Gastrocnemius medialis (tissue), 4 donors: ENCODE data around the gene TBX21. TPM values are rescaled to one million over a fixed set of nuclear protein-coding genes. Genes with fewer than 3 reads are reported as not detected.

Experiments used
- ATAC-seq, 2 donors: fragments of 150-250 bp; one replicate each; pipeline ENCODE4 v1.9.1; 2016
- DNase-seq, 2 donors: peaks; one replicate each; pipeline ENCODE4 v3.0.0-alpha.2; 2019
- H3K27ac ChIP-seq, 4 donors: fragments of 200-600 bp; sonication (generic); 1 replicate in 1 of 4; 2 replicates in 3 of 4; pipeline ENCODE4 v1.5.1; 2016 to 2018; ENCODE audit warnings: mild to moderate bottlenecking in 2 of 4, moderate library complexity in 1 of 4
- H3K27me3 ChIP-seq, 3 donors: fragments of 200-600 bp; sonication (generic) in 2 of 3; 1 replicate in 1 of 3; 2 replicates in 2 of 3; pipeline versions ENCODE4 v1.5.1 to v1.6.0; 2016 to 2019; ENCODE audit warnings: mild to moderate bottlenecking in 1 of 3, moderate library complexity in 1 of 3
- H3K36me3 ChIP-seq, 2 donors: fragments of 200-600 bp; sonication (generic) in 1 of 2; one replicate each; pipeline ENCODE4 v1.5.1; 2017 to 2018
- H3K4me1 ChIP-seq, 2 donors: fragments of 200-600 bp; sonication (generic) in 1 of 2; one replicate each; pipeline ENCODE4 v1.5.1; 2016 to 2017; ENCODE audit warnings: mild to moderate bottlenecking in 2 of 2
- H3K4me3 ChIP-seq, 4 donors: fragments of 200-600 bp; sonication (generic) in 3 of 4; 1 replicate in 1 of 4; 2 replicates in 3 of 4; pipeline ENCODE4 v1.5.1; 2016 to 2019; ENCODE audit warnings: mild to moderate bottlenecking in 2 of 4
- H3K9me3 ChIP-seq, 3 donors: fragments of 200-600 bp; sonication (generic) in 2 of 3; 1 replicate in 1 of 3; 2 replicates in 2 of 3; pipeline ENCODE4 v1.5.1; 2016 to 2019
- CTCF ChIP-seq, 5 experiments: fragments of 450-650 bp in 3 of 5; fragments of 200-600 bp in 2 of 5; sonication (generic) in 2 of 5; IDR thresholded peaks in 4 of 5; conservative IDR thresholded peaks in 1 of 5; 1 replicate in 4 of 5; 2 replicates in 1 of 5; pipeline ENCODE4 v1.5.1; 2016 to 2019; ENCODE audit warnings: antibody characterized with exemption in 5 of 5, mild to moderate bottlenecking in 3 of 5, moderate library complexity in 3 of 5
- POLR2A ChIP-seq, 2 donors: fragments of 450-650 bp; IDR thresholded peaks; one replicate each; pipeline ENCODE4 v1.6.1; 2017; ENCODE audit warnings: antibody characterized with exemption in 2 of 2, mild to moderate bottlenecking in 2 of 2, moderate library complexity in 2 of 2
- in situ Hi-C, 4 donors: fragments of 200-750 bp; cut with MboI; loops; one replicate each; pipeline versions ENCODE4 v1.15.0 to v1.8.0; 2017; ENCODE audit warnings: low sequenced_read_pairs in 4 of 4
- intact Hi-C: fragments of 100-400 bp; cut with DNase I; formaldehyde crosslinking; loops from one replicate; pipeline ENCODE4 v1.15.1; 2023; ENCODE audit warnings: low total_unique reads
- total RNA-seq, 4 donors: library from RNA; depleted of rRNA; stranded (reverse); fragments of >200 nt; gene quantifications; one replicate each; pipeline versions ENCODE4 v1.1.0 to v1.2.3, GENCODE V29; 2016

Gene TBX21
- total RNA-seq, 4 donors from 2014 or later: 0.98 to 3.3 TPM; not detected in 2

GRCh38 chr17:47716375-47716774, 16.7 kb upstream of the TBX21 start:
- Histone ChIP-seq H3K4me1 (peaks cover 0 to 5% of the 10 kb centered on the region in 2 donors), H3K27ac (no peak overlapping the region), H3K27me3 (peaks cover 18 to 35% (median 21%) of the 10 kb centered on the region in 3 donors), H3K36me3 (no peaks in the 10 kb centered on the region), H3K9me3 (no peaks in the 10 kb centered on the region), H3K4me3 (no peak overlapping the region)
- in situ Hi-C loops: no loop called here
- DNase-seq (no peak), ATAC-seq (no peak)
- TF ChIP-seq CTCF (IDR thresholded peaks at IDR 0.05 in 4 of 5, conservative IDR thresholded peaks at IDR 0.05 in 1 of 5): no peak
- TF ChIP-seq POLR2A (IDR thresholded peaks at IDR 0.05): no peak
- intact Hi-C loops: no loop called here

GRCh38 chr17:47717261-47717697, 15.8 kb upstream of the TBX21 start:
- H3K4me3 ChIP-seq: no peak overlapping the region
- peaks cover 0 to 7% of the 10 kb centered on the region in 2 donors for H3K4me1 ChIP-seq
- ATAC-seq: no peak
- in situ Hi-C loops: no loop called here
- no peak overlapping the region for H3K27ac ChIP-seq
- DNase-seq: no peak
- H3K36me3 ChIP-seq: no peaks in the 10 kb centered on the region
- no peaks in the 10 kb centered on the region for H3K9me3 ChIP-seq
- peak in 1 of 5 experiments; percentile 19 for TF ChIP-seq CTCF (IDR thresholded peaks at IDR 0.05 in 4 of 5, conservative IDR thresholded peaks at IDR 0.05 in 1 of 5)
- TF ChIP-seq POLR2A (IDR thresholded peaks at IDR 0.05): no peak
- intact Hi-C loops: no loop called here
- peaks cover 27 to 44% (median 30%) of the 10 kb centered on the region in 3 donors for H3K27me3 ChIP-seq

GRCh38 chr17:47717979-47718621, 14.9 kb upstream of the TBX21 start:
- no peak overlapping the region for H3K27ac ChIP-seq
- in situ Hi-C loops: no loop called here
- peaks cover 0 to 7% of the 10 kb centered on the region in 2 donors for H3K4me1 ChIP-seq
- no peak for ATAC-seq
- peaks cover 32 to 44% (median 38%) of the 10 kb centered on the region in 3 donors for H3K27me3 ChIP-seq
- no peak for TF ChIP-seq POLR2A (IDR thresholded peaks at IDR 0.05)
- TF ChIP-seq CTCF (IDR thresholded peaks at IDR 0.05 in 4 of 5, conservative IDR thresholded peaks at IDR 0.05 in 1 of 5): no peak
- no peaks in the 10 kb centered on the region for H3K9me3 ChIP-seq
- no peak overlapping the region for H3K4me3 ChIP-seq
- intact Hi-C loops: no loop called here
- no peak for DNase-seq
- H3K36me3 ChIP-seq: no peaks in the 10 kb centered on the region

GRCh38 chr17:47718634-47719405, 14.2 kb upstream of the TBX21 start:
- in situ Hi-C loops: no loop called here

More at GRCh38 chr17:47718634-47719405, 14.2 kb upstream of the TBX21 start:
- Histone ChIP-seq H3K27me3 (peaks cover 37 to 46% (median 39%) of the 10 kb centered on the region in 3 donors), H3K36me3 (no peaks in the 10 kb centered on the region), H3K4me3 (no peak overlapping the region), H3K4me1 (peaks cover 0 to 7% of the 10 kb centered on the region in 2 donors), H3K9me3 (no peaks in the 10 kb centered on the region), H3K27ac (no peak overlapping the region)
- intact Hi-C loops: no loop called here
- TF ChIP-seq CTCF (IDR thresholded peaks at IDR 0.05 in 4 of 5, conservative IDR thresholded peaks at IDR 0.05 in 1 of 5): no peak
- TF ChIP-seq POLR2A (IDR thresholded peaks at IDR 0.05): no peak
- DNase-seq: no peak
- no peak for ATAC-seq
